Activated naive CD4-positive, alpha-beta T cell treated with anti-CD3 and anti-CD28 coated beads, Interleukin-2, amount 10 ng/mL, durations not matched to agents 7 days and 5 days (primary cell): Measurements from ENCODE around the gene EXTL1.

Experiments
- CTCF ChIA-PET: fragments of 350-600 bp; sonication (Branson Sonifier 250); formaldehyde crosslinking; loops from one replicate; lab custom pipeline; 2021; ENCODE audit warnings: antibody characterized with exemption; lab: Charles Lee
- DNase-seq: peaks from one replicate; pipeline ENCODE4 v3.0.0-alpha.2; 2020
- H3K27ac Mint-ChIP-seq: one replicate; pipeline ENCODE4 v1.8.0; 2021; ENCODE audit warnings: mild to moderate bottlenecking, moderate library complexity, mixed read lengths
- H3K27me3 Mint-ChIP-seq: one replicate; pipeline ENCODE4 v1.8.0; 2021; ENCODE audit warnings: mild to moderate bottlenecking, mixed read lengths
- H3K36me3 Mint-ChIP-seq: one replicate; pipeline ENCODE4 v1.8.0; 2021; ENCODE audit warnings: mixed read lengths
- H3K4me1 Mint-ChIP-seq: one replicate; pipeline ENCODE4 v1.8.0; 2021; ENCODE audit warnings: mixed read lengths
- H3K4me3 Mint-ChIP-seq: one replicate; pipeline ENCODE4 v1.8.0; 2021; ENCODE audit warnings: mild to moderate bottlenecking, moderate library complexity, mixed read lengths
- H3K9me3 Mint-ChIP-seq: one replicate; pipeline ENCODE4 v1.8.0; 2021; ENCODE audit warnings: mixed read lengths

The EXTL1 gene

DNA sequence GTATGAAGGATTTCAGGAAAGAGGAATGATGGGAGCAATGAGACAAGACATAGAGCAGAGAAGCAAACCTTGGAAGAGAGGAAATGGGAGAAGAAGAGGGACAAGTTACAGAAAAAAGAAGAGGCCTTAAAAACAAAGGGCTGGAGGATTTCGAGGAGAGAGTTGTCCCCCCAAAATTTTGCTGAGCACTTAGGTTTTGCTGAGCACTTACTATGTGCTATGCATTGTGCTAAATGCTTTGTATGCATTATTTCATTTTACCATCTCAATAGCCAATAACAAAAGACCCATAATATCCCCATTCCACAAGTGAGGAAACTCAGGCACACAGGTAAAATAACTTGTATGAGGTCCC, 48.3 kb downstream of the EXTL1 start:
- H3K4me1 Mint-ChIP-seq, result peaks cover under 1% of the 10 kb centered on the region
- peaks cover 88% of the 10 kb centered on the region for H3K27me3 Mint-ChIP-seq
- H3K27ac Mint-ChIP-seq, result no peak overlapping the region
- H3K4me3 Mint-ChIP-seq, result no peak overlapping the region
- H3K9me3 Mint-ChIP-seq, result no peaks in the 10 kb centered on the region
- CTCF ChIA-PET, result interaction anchor here (1.1 kb wide), 1 partner anchor 8 kb away, joined by 3 read pairs; no protein-coding TSS in a partner anchor
- H3K36me3 Mint-ChIP-seq, result no peaks in the 10 kb centered on the region
- no peak for DNase-seq

GRCh38 chr1:26070296-26070962, 48.9 kb downstream of the EXTL1 start:
- Mint-ChIP-seq H3K27ac (no peak overlapping the region), H3K27me3 (peaks cover 89% of the 10 kb centered on the region), H3K36me3 (no peaks in the 10 kb centered on the region), H3K4me1 (peaks cover 6% of the 10 kb centered on the region), H3K4me3 (no peak overlapping the region), H3K9me3 (no peaks in the 10 kb centered on the region)
- CTCF ChIA-PET, result interaction anchor here (1.1 kb wide), 1 partner anchor 8 kb away, joined by 3 read pairs; no protein-coding TSS in a partner anchor
- no peak for DNase-seq

GRCh38 chr1:26070963-26071342, 49.4 kb downstream of the EXTL1 start:
- CTCF ChIA-PET, result interaction anchor here (1.0 kb wide), 1 partner anchor 36 kb away, joined by 3 read pairs; no protein-coding TSS in a partner anchor
- Mint-ChIP-seq H3K4me3 (no peak overlapping the region), H3K27ac (no peak overlapping the region), H3K36me3 (no peaks in the 10 kb centered on the region), H3K27me3 (peaks cover 89% of the 10 kb centered on the region), H3K9me3 (no peaks in the 10 kb centered on the region), H3K4me1 (peaks cover 11% of the 10 kb centered on the region)
- DNase-seq, result no peak

- no peaks in the 10 kb centered on the region for H3K36me3 Mint-ChIP-seq
- no peak for DNase-seq
- H3K4me3 Mint-ChIP-seq, result no peak overlapping the region
- H3K9me3 Mint-ChIP-seq, result no peaks in the 10 kb centered on the region
- CTCF ChIA-PET, result no interaction called here
- peaks cover 85% of the 10 kb centered on the region for H3K27me3 Mint-ChIP-seq
- H3K4me1 Mint-ChIP-seq, result peaks cover 20% of the 10 kb centered on the region
- no peak overlapping the region for H3K27ac Mint-ChIP-seq
Measured at GRCh38 chr1:26072305-26072704, 50.7 kb downstream of the EXTL1 start.

DNA sequence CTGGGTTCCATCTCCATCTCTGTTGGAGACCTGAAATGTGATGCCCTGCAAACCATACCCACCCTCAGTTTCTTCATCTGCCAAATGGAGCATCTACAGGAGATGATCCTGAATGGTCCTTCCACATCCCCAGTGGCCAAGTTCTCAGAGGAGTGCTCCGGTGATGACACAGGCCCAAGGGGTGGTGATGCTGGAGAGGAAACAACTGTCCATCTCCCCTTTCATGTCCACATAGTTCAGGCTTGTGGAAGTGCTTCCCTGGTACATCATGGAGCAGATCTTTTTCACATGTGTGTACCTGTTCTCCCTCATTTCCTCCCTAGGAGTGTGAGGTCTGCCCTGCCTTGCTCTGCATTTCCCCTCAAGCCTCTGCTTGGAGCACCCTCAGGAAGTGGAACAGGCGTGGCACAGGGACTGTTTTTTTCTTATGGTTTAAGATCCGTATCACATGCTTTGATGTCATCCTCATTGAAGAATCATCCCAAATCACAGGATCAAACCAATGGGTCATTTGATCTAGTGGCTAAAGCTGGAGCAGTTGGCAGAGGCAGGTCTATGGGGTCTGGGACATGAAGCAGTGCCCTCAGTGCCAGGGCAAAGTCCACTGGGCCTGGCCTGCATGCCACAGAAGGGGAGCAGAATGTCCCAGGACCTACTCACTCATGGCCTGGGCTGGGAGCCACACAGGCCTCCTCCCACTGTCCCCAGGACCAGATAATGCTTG, 54.0 kb downstream of the EXTL1 start:
- no peaks in the 10 kb centered on the region for H3K36me3 Mint-ChIP-seq
- H3K27me3 Mint-ChIP-seq, result peaks cover 81% of the 10 kb centered on the region
- CTCF ChIA-PET, result no interaction called here
- H3K4me3 Mint-ChIP-seq, result no peak overlapping the region
- H3K4me1 Mint-ChIP-seq, result peaks cover 20% of the 10 kb centered on the region
- no peak for DNase-seq
- no peaks in the 10 kb centered on the region for H3K9me3 Mint-ChIP-seq
- no peak overlapping the region for H3K27ac Mint-ChIP-seq

- Mint-ChIP-seq H3K27me3 (peaks cover 74% of the 10 kb centered on the region), H3K4me1 (peaks cover 20% of the 10 kb centered on the region), H3K36me3 (no peaks in the 10 kb centered on the region), H3K4me3 (no peak overlapping the region), H3K9me3 (no peaks in the 10 kb centered on the region), H3K27ac (no peak overlapping the region)
- no peak for DNase-seq
- CTCF ChIA-PET, result no interaction called here
Measured at GRCh38 chr1:26077524-26077923, 55.9 kb downstream of the EXTL1 start.

DNA sequence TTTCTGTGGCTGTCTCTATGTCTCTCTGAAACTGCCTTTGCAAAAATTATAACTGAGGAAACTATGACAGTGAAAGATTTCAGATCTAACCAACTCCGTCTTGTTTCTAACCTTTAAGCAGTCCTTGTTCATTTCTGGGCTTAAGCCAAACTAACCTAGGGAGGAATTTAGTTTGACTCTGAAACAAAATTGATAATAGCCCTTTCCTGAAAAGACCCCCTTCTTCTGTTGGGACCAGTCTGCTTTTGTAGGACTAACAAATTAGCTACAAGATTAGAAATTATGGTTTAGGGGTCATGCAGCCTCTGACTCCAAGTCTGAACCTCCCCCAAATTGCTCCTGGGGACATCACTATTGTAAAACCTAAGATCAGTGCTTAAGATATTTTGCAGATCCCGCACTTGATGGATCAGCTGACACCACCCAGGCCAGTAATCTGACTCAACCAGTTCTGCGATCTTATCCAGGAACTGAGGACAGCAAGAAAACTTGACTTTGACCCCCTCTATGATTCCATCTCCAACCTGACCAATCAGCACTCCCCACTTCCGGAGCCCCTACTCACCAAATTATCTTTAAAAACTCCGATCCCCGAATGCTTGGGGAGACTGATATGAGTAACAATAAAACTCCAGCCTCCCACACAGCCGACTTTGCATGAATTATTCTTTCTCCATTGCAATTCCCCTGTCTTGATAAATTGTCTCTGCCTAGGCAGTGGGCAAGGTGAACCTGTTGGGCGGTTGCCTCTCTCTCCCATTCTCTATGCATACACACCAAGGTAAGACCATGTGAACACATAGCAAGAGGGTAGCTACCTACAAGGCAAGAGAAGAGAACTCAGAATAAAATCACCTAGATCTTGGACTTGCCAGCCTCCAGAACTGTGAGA, 57.0 kb downstream of the EXTL1 start:
- CTCF ChIA-PET, result no interaction called here
- Mint-ChIP-seq H3K9me3 (no peaks in the 10 kb centered on the region), H3K4me1 (peaks cover 20% of the 10 kb centered on the region), H3K36me3 (no peaks in the 10 kb centered on the region), H3K27me3 (peaks cover 74% of the 10 kb centered on the region), H3K4me3 (no peak overlapping the region), H3K27ac (no peak overlapping the region)
- no peak for DNase-seq

DNA sequence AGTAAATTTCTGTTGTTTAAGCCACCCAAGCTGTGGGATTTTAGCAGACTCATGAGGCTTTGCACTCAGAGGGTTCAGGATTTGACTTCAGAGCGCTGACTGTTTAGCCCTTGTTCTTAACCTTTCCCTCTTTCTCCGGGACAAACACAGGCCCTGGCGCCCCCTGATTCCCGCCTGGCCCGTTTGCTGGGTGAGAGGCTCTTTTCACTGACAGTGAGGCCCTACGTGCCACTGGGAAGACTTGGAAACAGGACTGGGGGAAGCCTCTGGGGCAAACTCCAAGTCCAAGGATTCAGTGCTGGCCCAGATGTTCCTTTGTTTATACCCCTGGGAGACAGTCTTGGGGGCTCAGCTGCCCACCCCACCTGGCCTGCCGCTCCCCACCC, 57.6 kb downstream of the EXTL1 start:
- Mint-ChIP-seq H3K27ac (no peak overlapping the region), H3K4me1 (peaks cover 20% of the 10 kb centered on the region), H3K9me3 (no peaks in the 10 kb centered on the region), H3K36me3 (no peaks in the 10 kb centered on the region), H3K27me3 (peaks cover 73% of the 10 kb centered on the region), H3K4me3 (no peak overlapping the region)
- DNase-seq, result no peak
- CTCF ChIA-PET, result no interaction called here

GRCh38 chr1:26079960-26080814, 58.6 kb downstream of the EXTL1 start:
- CTCF ChIA-PET, result no interaction called here

GRCh38 chr1:26081267-26082019, 59.9 kb downstream of the EXTL1 start:
- no peaks in the 10 kb centered on the region for H3K36me3 Mint-ChIP-seq
- no peak for DNase-seq
- H3K4me3 Mint-ChIP-seq, result no peak overlapping the region
- peaks cover 82% of the 10 kb centered on the region for H3K27me3 Mint-ChIP-seq
- no peaks in the 10 kb centered on the region for H3K9me3 Mint-ChIP-seq
- CTCF ChIA-PET, result no interaction called here
- no peak overlapping the region for H3K27ac Mint-ChIP-seq
- H3K4me1 Mint-ChIP-seq, result peaks cover 3% of the 10 kb centered on the region

More at GRCh38 chr1:26079960-26080814, 58.6 kb downstream of the EXTL1 start:
- no peaks in the 10 kb centered on the region for H3K9me3 Mint-ChIP-seq
- no peak for DNase-seq
- H3K4me1 Mint-ChIP-seq, result peaks cover 16% of the 10 kb centered on the region
- H3K36me3 Mint-ChIP-seq, result no peaks in the 10 kb centered on the region
- no peak overlapping the region for H3K4me3 Mint-ChIP-seq
- peaks cover 80% of the 10 kb centered on the region for H3K27me3 Mint-ChIP-seq
- H3K27ac Mint-ChIP-seq, result no peak overlapping the region

DNA sequence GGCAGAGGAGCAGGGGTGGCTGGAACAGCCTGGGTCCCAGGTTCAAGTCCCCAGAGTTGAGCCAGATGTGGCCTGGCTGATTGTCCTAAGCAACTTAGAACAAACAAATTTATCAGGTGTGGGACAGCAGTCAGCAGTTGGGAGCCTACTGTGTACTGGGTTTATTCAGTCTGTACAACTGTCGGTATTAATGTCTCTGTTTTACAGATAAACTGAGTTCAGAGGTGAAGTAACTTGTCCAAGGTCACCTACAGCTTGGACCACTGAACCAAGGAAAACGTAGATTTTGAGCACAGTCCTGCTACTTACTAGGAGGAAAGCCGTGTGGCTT, 60.4 kb downstream of the EXTL1 start:
- H3K27me3 Mint-ChIP-seq, result peaks cover 76% of the 10 kb centered on the region
- no peak overlapping the region for H3K27ac Mint-ChIP-seq
- CTCF ChIA-PET, result no interaction called here
- H3K9me3 Mint-ChIP-seq, result no peaks in the 10 kb centered on the region
- H3K4me3 Mint-ChIP-seq, result no peak overlapping the region
- H3K4me1 Mint-ChIP-seq, result no peaks in the 10 kb centered on the region
- no peaks in the 10 kb centered on the region for H3K36me3 Mint-ChIP-seq
- no peak for DNase-seq

DNA sequence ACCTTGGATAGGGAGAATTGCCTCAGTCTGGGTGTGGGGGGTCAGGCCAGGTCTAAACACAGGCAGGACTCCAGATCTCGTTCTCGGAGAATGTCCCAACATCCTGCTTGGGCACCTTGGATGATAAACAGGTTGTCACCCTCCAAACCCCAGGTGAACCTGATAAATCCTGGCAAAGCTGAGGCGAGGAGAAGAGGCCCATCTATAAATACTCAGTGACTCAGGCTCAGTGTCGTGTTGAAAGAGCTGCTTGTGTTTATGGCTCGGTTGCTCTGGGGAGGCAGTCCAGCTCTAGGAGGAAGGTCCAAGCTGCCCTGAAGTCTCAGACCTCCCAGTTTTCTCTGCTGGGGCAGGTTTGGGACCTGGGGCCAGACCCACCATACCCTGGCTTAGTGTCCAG, 61.6 kb downstream of the EXTL1 start:
- no peak for DNase-seq
- H3K27me3 Mint-ChIP-seq, result peaks cover 71% of the 10 kb centered on the region
- H3K36me3 Mint-ChIP-seq, result no peaks in the 10 kb centered on the region
- H3K9me3 Mint-ChIP-seq, result no peaks in the 10 kb centered on the region
- H3K27ac Mint-ChIP-seq, result no peak overlapping the region
- no peak overlapping the region for H3K4me3 Mint-ChIP-seq
- CTCF ChIA-PET, result interaction anchor here (1.0 to 1.6 kb wide), 2 partner anchors 62 to 107 kb away, joined by 3 to 5 read pairs; no protein-coding TSS in a partner anchor
- no peaks in the 10 kb centered on the region for H3K4me1 Mint-ChIP-seq

GRCh38 chr1:26084091-26084561, 62.6 kb downstream of the EXTL1 start:
- Mint-ChIP-seq H3K9me3 (no peaks in the 10 kb centered on the region), H3K4me3 (no peak overlapping the region), H3K27ac (no peak overlapping the region), H3K36me3 (no peaks in the 10 kb centered on the region), H3K27me3 (peaks cover 69% of the 10 kb centered on the region), H3K4me1 (no peaks in the 10 kb centered on the region)
- CTCF ChIA-PET, result interaction anchor here (1.0 to 1.6 kb wide), 2 partner anchors 61 to 106 kb away, joined by 3 to 5 read pairs; no protein-coding TSS in a partner anchor
- no peak for DNase-seq
